HG02588 (cell line): ENCODE measurements around the gene PPOX.

ENCODE experiments used
- ATAC-seq: cut with Tn5 transposase; IDR thresholded peaks from one replicate; pipeline ENCODE4 v1.9.1; 2021; ENCODE audit warnings: mild to moderate bottlenecking, moderate library complexity; ENCODE audit not compliant: unreplicated experiment

Gene PPOX

DNA sequence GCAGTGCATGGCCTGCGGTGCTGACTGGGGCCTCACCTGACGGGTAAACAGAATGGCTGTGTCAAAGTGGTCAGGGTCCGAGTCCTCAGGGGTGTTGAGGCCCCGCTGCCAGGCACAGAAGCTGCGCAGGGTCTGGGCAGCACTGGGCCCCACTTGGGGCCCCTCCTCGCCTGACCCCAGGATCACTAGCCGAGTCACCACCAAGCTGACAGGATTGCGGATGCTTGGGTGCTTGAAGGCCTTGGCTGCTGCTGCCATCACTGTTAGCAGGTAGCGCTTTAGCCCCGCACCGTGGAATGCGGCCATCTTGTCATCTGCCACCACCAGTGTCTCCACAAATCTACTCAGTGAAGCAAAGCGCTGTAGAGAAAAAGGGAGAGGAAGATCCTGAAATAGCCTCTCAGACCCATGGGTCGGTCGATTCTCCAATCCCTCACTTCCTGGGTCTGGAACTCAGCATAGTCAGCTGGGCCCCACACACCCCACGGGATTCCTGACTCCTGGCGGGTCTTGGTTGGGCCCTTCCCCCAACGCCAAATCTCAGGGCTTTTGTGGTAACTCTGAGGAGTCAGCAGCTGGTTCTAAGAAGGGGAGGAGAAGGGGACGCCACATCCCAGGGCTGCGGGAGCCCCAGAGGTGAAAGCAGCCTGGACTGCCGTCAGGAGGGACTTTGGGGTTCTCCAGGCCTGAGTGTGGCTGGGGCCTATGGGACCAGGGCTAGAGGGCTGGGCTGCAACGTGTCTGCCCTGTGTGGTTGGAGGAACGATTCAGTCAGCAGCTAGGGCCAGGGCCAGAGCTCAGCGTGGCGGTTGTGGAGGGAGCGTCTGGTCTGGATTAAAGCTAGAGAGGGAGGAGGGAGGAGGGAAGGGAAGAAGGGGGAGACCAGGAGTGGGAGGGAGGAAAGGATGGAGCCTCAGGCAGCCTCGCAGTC lies 30.6 kb downstream of the PPOX start:
- no peak for ATAC-seq

DNA sequence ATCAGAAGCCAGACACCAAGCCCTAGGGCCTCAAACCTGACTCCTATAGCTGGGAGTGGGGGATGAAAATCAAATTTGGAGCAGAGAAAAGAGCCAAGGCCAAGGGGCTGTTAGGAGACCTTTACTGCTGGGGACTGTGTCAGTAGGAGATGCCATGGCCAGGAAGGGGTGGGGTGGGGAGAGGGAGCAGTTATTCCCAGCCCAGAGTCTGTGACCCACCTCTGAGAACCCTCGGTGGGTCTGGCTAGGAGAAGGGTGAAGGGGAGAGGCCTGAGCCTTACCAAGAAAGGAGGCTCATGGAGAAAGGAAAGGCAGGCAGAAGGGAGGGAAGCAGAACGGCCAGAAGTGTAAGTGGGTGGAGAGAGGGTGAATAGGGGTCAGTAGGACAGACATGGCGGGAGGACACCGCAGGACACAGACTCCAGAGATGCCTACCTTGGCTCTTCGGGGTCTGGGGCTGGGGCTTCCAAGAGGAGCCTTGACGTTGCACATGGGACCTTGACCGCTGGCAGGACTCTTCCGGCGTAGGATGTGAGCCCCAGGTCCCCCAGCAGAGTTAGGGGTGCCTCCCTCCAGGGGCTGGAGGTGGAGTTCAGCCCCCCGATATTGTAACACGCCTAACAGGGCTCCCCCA lies 31.5 kb downstream of the PPOX start:
- no peak for ATAC-seq

DNA sequence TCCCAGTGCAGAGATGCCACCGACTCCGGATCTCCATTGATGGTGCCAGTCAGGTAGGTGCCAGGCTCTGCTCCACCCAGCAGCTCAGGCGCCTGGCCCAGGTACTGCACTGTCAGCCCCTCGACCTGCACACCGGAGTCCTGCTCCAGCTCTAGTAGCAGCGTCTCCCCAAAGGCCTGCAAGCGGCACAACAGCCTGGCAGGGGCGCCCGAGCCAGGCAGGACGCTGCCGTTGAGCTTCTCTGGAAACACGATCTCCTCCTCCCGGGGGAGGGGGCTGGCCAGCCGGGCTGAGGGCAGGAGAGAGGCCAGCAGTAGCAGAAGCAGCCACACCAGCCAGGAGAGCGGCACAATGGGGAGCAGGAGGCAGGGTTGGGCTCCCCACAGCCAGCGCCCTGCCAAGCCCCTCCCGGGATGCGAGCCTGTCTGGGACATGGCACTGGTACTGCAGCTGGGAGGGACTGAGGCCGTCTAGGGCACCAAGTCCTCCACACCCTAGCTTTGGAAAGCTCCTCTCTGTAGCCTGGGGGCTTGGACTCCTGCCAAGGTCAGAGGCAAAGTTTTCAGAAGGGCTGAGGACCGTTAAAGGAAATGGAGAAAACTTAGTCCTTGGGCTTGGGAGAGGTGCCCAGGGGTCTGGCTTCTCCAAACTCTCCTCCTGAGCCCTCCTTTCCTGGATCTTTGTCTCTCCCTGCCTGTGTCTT lies 32.1 kb downstream of the PPOX start:
- ATAC-seq = no peak

DNA sequence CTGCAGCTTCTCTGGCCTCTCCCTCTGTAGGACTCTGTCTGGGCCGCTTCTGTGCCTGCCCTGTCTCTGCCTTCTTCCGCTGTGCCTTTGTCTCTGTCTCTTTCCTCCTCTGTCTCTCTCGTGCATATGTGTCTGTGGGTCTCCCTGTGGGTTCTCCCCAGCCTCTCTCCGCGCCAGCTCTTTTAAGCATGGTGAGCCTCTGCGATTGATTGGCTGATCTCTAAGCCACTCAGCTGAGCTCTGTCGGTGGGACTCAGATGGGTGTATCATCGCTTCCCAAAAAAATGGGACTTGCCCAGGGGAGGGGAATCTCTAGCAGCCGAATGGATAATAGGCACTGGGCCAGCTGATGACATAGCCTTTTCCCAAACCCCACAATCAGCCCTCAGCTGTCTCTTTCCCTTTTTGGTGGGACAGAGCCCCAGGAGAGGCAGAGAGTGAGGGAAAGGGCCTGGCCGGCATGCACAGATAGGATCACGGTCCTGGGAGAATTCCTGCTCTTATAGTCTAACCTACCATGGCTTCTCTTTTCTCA lies 32.7 kb downstream of the PPOX start, which contains the start of gene ADAMTS4:
Gene ADAMTS4, minus strand, starts transcription at position 158 of the 535 bp plus-strand sequence. CDS start 427 bp downstream, outside the sequence.
- ATAC-seq = no peak

DNA sequence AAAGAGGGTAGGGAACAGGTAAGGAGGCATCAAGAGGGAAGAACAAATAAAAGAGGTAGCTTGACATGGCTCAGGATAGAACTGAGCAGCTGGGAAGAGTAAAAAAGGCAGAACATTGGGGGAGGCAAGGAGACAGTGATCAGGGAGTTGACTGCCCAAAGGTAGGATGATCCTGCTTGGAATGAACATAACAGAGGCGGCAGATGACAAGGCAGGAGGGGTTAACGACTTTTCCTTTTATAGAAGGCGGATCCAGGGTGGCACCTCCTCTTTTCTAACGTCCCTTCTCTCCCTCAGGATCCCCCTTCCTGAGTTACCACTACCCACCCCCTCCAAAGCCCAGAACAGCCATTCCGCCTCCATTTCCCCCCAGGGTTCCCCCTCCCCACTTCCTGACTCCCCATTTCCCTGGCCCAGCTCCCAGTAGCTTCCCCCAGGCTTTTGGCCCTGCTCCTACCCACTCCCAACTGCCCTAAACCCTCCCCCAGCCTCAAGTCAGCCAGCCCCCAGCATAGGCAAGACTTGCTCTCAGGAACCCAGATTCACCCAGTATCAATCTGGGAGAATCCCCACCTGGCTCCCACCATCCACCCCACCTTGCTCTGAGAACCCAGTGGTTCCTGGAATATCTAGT lies 33.4 kb downstream of the PPOX start:
- no peak for ATAC-seq

DNA sequence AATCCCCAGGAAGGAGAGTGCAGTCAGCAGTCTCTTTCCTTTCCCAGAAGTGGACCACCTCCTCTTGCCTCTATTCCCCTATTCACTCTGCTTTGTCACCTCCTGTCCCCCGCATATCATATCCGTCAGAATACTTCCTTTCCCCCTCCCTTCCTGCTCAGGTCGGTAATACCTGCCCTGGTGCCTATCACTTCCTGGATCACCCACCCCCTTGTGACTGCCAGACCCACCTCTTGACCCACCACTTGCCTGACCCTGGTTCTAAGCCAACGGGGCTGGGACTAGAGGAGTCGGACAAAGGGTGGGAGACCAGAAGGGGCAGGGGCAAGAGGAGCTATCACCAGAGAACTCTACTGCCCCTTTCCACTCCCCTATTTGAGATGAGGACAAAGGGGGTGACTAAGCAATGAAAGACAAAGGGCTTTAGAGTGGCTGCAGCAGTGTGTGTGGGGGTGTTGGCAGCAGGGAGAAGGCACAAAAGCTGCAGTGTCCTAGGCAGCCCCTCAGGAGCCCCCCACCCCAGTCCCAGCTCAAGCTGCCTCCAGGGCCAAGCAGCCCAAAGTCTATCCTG lies 34.3 kb downstream of the PPOX start:
- ATAC-seq = no peak

DNA sequence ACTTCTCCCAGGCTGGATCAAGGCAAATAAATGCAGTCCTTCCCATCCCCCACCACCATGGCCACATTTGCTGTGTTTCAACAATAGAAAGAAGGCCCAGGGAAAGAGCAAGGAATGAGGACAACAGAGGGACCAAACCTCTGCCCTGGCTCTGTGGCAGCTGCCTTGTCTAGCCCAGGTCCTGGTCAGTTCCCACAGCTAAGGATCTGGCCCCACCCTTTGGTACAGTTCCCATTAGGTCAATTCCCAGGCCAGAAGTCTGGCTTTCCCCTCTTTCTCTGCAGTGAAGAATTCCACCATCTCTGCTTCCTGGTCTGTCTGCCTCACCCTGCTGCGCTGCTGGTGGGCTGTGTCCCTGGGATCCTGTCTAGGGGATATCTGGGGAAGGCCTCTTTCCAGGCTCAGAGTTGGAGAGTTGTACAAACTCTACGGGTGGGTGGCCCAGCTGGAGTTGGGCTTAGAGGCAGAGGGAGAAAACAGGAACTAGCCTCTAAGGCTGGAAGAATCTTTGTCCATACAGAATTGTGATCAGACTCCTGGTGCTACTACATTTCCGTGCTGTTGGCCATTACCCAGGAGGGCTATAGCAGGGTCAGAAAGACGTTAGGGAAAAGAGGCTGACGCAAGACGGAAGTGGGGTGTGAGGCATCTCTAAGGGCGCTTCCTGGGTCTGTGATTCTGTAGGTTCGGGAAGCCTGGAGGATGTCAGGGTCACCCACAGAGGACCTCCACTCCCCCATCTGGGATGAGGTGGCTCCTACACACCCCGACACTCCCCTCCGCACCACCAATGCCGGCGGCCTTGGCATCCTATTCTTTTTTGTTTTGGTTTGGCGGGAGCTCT lies 35.0 kb downstream of the PPOX start:
- no peak for ATAC-seq

DNA sequence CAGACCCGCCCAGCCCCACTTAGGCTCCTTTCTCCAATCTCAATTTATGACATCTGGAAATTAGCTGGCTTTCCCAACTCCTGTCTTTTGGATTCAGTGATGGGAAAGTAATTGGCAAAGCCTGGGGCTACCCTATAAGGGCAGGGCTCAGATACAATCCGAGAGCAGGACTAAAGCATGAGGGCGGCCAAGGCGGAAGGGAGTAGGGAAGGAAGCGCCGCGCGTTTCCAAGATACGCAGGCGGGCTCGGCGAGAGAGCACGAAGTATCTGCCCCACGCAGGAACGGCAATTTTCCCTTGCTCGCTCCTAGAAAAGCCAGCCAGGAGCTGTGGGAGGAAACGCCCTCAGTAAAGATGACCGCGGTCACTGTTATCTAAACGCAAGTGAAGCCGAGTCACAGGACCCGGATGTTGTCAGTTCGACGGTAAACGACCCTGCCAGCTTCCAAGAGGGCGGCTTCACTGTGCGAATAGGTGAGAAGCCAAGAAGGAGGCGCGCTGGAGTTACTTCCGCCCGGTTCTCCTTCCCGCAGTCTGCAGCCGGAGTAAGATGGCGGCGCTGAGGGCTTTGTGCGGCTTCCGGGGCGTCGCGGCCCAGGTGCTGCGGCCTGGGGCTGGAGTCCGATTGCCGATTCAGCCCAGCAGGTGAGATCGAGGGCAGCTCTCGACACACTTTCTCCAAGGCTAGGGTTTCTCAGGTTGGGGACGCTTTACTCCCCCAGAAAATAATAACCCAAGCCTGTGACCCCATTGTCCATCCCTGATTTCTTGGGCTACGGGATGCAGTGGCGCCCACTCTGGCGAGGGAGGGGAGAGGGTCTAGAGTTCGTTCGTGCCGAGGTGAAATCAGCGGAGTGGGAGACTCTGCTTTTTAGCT lies 35.8 kb downstream of the PPOX start, which contains the start of gene NDUFS2:
Gene NDUFS2, plus strand, starts transcription at position 532 of the 877 bp plus-strand sequence. Its CDS starts 19 bp downstream, at position 551.
- peak; percentile 92 for ATAC-seq

DNA sequence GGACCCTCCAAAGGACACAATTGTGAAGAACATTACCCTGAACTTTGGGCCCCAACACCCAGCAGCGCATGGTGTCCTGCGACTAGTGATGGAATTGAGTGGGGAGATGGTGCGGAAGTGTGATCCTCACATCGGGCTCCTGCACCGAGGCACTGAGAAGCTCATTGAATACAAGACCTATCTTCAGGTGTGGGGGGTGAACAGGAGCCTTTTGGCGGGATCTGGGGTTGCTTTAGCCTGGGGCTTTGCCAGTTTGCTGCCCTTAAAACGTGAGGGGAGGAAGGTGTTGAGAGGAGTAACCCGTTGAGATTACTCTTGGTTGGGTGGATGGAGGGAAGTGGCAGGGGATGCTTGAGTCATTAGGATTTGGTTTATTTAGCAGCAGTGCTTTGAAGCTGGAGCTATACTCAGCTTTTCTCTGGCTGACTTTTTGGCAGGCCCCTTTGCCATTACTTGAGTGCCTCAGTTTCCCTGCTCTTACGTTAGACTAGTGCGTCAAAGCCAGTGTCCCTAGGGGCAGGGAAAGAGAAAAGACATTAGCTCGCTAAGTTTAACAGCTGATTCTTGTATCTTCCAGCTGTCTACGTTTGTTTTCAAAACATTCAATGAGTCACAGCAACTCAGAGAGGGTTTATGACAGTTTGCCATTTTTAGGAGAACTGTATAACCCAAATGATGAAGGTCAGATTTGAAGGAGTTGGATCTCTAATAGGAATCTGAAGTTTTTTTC lies 40.4 kb downstream of the PPOX start:
- ATAC-seq = no peak

DNA sequence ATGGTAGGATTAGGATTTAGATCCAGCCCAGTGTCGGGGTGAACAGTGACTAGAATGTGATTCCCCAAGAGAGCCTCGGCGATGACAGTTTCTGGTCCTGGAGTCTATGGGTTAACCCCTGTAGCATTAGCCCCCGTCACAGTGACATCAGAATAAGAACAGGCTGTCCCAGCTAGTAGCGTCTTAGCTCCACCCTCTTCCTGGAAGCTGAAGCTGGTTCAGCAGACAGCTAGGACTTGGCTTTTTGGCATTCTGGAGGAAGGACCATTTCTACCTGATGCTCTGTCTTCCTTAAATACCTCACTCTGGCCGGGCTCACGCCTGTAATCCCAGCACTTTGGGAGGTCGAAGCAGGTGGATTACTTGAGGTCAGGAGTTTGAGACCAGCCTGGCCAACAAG lies 40.9 kb downstream of the PPOX start:
- no peak for ATAC-seq

DNA sequence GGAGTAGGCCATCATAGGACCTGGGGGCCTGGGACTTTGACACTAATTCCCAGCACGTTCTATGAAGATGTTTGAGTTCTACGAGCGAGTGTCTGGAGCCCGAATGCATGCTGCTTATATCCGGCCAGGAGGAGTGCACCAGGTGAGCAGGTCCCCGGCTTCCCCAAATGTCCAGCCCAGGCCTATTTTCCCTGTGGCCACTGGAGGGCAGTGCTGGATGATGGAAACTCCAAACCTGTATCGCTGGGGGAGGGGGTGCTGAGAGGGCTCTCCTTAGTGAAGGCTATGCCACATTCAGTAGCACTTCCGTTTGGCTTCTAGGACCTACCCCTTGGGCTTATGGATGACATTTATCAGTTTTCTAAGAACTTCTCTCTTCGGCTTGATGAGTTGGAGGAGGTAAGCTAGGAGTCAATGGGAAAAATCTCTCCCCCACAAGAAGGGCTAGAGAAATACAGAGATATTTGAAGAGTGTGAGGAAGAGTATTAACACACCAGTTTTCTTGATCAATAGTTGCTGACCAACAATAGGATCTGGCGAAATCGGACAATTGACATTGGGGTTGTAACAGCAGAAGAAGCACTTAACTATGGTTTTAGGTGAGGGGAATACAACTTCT lies 43.7 kb downstream of the PPOX start:
- no peak for ATAC-seq

DNA sequence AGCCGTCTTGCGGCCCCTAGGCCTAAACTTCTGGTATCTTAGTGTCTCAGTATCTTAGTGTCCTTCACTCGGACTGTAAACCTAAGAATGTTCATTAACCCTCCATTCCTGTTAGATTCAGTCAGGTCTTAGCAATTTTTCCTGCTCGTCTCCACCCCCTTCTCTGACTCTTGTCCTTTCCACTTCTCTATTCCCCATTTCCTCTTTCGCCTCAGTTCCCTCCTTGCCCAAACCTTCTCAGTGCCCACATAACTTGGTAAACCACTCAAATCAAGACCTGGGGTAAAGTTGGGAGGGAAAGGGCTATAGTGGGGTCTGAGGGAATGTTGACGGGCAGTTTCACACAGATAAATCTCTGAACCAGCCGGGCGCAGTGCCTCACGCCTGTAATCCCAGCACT lies 48.1 kb downstream of the PPOX start:
- no peak for ATAC-seq

DNA sequence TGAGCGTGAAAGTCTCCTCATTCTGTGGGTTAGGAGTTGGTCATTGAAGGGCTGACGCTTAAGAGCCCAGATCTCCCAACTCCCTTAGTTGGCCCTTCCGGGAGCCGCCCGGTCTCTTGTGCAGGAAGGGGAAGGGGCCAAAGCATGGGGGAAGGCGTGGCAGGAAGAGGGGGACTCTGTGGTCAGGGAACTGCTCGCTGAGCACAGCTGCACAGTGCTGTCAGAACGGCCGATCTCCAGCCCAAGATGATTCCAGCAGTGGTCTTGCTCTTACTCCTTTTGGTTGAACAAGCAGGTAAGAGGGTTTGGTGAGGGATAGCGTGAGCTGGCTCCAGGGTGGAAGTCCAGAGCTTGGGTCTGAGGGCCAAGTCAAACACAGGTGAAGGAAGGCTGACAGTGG lies 48.9 kb downstream of the PPOX start, which contains the start of gene FCER1G:
Gene FCER1G, plus strand, starts transcription at position 220 of the 400 bp plus-strand sequence. Its CDS starts 27 bp downstream, at position 247.
- no peak for ATAC-seq

DNA sequence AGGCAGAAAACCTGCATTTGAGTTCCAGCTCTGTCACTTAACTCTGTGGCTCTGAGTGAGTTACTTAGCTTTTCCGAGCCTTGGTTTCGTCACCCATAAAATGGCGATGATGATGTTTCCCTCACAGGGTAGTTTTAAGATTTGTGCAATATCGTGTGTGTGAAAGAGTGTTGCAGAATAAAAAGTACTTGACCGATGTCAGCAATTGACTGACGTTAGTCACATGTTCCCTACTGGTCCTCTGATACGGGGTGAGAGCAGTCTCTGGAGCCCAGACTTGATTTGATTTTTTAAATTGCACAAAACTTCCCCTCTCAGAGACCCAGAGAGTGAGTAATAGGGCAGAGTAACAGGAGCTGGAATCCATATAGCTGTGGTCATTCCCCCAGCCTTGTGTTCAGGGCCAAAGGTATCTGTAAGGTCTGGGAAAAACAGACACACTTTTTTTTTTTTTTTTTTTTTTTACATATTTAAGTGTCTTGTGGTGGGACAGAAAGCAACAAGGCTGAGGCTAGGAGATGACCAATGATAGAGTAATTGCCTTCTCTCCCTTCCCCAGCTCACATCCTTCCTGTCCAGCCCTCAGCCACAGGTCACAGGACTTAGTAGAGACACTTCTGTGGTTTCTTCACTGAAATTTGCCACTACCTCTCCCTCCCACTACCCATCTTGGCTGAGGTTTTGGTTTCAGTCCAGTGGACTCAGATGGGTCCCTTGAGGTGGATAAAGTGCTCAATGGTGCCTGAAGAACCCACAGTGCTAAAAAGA lies 50.9 kb downstream of the PPOX start:
- ATAC-seq = peak; percentile 67

DNA sequence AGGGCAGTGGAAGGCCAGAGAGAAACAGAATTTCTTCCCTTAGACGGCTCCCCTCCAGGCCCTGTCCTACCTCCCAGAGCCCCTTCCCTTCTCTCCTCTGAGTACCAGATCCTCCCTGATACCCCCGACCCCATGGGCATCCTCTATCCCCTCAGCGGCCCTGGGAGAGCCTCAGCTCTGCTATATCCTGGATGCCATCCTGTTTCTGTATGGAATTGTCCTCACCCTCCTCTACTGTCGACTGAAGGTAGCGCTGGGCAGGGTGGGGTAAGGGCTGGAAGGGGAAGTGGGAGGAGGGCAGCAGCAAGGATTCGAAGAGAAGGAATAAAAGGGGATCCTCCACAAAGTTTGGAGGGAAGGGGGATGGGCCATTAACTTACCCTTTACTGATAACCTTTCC lies 51.6 kb downstream of the PPOX start:
- ATAC-seq = no peak

DNA sequence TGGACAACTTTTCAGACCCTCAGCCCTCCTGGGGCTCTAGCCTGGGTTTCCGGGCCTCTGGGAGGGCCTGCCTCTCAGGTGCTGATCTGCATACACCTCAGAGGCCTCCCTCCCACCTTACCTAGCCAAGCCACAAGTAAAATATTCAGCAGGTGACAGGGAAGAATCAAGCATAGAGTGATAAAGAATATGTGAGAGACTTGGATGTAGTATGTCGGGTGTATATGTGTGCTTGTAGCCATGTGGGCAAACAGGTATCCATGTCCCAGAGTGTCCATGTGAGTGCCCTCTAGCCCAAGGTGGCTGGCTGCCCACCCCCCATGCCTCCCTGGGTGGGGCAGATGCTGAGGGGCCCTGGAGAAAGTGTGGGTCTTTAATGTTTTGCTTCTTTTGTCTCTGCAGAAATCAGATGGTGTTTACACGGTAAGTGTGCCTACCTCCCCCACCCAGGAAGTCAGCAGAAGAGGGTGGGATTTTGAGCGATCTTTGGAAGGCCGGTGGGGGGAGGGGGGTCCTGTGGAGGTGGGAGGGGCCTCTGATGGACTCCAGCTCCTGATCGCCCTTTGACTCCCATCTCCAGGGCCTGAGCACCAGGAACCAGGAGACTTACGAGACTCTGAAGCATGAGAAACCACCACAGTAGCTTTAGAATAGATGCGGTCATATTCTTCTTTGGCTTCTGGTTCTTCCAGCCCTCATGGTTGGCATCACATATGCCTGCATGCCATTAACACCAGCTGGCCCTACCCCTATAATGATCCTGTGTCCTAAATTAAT lies 52.3 kb downstream of the PPOX start:
- ATAC-seq = no peak
